Measurements from ENCODE around the gene PTPRR.

PTPRR gene

GRCh38 chr12:70590549-70591226 is 329.9 kb downstream of the PTPRR start:
- DNase-seq: peak; percentile 23

GRCh38 chr12:70590051-70590450 is 330.5 kb downstream of the PTPRR start:
- DNase-seq: peak; percentile 78
